GM12864 (cell line): Measurements from ENCODE around the gene SLC22A7.

ENCODE experiments used
- DNase-seq: peaks from one replicate; pipeline ENCODE4 v3.0.0-alpha.2; 2011; ENCODE audit warnings: low read depth
- H3K4me3 ChIP-seq: 2 replicates; pipeline ENCODE4 v1.5.1; 2011; ENCODE audit warnings: mild to moderate bottlenecking, low read depth, low read length, control low read depth
- TF ChIP-seq, protein P1 (sequence below): IDR thresholded peaks from 2 replicates; pipeline ENCODE4 v1.5.1; 2011; ENCODE audit warnings: low read depth, mild to moderate bottlenecking, moderate library complexity, low read length, control low read depth, inconsistent platforms; ENCODE audit errors: missing control alignments

SLC22A7 gene

DNA sequence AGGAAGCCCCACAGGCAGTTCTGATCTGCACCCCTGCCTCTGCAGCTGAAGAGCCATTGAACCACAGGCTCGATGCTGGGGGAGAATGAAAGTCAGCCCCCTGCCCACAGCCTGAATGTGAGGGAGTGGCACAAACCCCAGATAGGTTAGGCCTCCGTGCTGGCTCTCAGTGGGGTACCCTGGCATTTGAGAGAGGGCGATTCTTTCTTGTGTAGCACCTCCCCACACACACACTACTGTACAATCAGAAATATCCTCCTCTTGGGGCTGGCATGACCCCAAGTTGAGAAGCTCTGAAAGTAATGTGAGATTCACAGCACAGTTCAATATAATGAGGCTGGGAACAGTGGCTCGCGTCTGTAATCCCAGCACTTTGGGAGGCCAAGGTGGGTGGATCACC is 36.9 kb upstream of the SLC22A7 start:
- no peak for DNase-seq
- no peak overlapping the region for H3K4me3 ChIP-seq
- TF ChIP-seq, protein P1, sequence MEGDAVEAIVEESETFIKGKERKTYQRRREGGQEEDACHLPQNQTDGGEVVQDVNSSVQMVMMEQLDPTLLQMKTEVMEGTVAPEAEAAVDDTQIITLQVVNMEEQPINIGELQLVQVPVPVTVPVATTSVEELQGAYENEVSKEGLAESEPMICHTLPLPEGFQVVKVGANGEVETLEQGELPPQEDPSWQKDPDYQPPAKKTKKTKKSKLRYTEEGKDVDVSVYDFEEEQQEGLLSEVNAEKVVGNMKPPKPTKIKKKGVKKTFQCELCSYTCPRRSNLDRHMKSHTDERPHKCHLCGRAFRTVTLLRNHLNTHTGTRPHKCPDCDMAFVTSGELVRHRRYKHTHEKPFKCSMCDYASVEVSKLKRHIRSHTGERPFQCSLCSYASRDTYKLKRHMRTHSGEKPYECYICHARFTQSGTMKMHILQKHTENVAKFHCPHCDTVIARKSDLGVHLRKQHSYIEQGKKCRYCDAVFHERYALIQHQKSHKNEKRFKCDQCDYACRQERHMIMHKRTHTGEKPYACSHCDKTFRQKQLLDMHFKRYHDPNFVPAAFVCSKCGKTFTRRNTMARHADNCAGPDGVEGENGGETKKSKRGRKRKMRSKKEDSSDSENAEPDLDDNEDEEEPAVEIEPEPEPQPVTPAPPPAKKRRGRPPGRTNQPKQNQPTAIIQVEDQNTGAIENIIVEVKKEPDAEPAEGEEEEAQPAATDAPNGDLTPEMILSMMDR, result no peak

DNA sequence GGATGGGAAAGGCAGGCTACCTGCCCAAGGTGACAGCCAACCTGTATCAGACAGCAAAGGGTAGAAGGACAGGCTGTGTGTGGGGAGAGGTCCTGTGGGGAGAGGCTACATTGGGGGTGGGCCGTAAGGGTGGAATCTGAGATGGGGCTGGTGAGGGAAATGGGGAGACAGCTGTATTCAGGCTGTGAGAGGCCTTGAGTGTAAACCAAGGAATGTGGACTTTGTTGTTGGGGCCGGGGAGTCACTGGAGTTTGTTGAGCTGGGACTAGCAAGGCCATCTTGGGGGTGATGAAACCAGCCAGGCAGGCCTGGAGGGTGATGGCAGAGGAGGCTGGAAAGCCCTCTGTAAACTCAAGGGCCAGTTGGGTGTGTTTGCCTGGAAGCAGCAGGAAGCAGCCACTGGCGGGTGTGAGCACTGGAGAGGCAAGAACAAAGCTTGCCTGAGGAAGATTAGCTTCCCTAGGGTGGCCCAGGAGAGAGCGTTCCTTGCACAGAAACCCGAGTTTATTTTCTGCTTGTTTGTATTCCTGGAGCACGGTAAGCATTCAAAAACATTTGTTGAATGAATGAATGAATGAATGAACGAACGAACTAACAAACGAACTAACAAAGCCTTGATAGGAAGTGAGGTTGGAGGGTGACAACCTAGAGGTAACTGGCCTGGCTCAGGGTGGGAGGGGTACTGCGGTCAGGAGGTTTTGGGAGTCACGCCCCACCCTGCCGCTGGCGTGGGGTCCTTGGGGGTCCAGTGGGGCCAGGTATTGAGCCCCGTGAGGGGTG is 35.9 kb upstream of the SLC22A7 start:
- no peak overlapping the region for H3K4me3 ChIP-seq
- TF ChIP-seq, protein P1, result no peak
- DNase-seq, result no peak

DNA sequence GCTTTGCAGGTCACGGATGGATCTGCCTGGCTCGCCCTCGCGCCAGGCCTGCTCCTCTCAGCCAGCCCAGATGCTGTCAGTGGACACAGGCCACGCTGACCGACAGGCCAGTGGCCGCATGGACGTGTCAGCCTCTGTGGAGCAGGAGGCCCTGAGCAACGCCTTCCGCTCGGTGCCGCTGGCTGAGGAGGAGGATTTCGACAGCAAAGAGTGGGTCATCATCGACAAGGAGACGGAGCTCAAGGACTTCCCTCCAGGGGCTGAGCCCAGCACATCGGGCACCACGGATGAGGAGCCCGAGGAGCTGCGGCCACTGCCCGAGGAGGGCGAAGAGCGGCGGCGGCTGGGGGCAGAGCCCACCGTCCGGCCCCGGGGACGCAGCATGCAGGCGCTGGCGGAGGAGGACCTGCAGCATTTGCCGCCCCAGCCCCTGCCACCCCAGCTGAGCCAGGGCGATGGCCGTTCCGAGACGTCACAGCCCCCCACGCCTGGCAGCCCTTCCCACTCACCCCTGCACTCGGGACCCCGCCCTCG is 35.2 kb upstream of the SLC22A7 start:
- no peak for DNase-seq
- no peak overlapping the region for H3K4me3 ChIP-seq
- TF ChIP-seq, protein P1, result no peak

DNA sequence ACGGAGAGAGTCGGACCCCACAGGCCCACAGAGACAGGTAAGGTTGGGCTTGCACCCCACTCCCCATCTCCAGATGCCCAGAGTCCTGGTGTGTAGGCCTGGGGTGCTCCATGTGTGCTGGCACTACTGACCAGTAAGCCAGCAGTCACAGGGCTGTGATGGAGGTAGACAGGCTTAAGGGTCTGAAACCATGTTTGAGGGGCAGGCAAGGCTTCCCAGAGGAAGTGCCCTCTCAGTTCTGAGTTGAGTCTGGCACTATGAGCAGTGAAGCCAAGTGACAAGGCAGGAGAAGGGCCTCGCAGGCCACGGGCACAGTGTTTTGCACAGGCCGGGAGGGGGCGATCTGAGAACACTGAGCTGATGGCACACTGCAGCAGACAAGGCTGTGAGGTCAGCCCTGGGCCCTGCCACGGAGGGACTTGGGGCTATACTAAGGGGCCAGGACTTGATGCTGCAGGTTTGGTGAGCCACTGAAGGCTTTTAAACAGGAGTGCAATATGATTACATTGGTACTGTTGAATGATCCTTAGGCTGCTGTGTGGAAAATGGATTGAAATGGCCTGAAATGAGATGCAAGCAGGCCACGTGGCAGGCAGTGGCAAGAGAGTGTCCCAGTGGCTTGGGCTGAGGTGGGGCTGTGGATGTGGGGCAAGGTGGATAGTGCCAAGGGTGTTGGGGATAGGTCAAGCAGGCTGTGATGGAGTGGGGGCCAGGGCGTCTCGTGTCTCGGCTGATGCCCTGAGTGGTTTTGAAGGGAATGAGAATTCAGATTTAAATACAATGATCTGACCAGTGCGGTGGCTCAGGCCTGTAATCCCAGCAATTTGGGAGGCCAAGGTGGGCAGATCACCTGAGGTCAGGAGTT is 34.5 kb upstream of the SLC22A7 start:
- TF ChIP-seq, protein P1, result peak; percentile 91
- peak; percentile 38 for DNase-seq

DNA sequence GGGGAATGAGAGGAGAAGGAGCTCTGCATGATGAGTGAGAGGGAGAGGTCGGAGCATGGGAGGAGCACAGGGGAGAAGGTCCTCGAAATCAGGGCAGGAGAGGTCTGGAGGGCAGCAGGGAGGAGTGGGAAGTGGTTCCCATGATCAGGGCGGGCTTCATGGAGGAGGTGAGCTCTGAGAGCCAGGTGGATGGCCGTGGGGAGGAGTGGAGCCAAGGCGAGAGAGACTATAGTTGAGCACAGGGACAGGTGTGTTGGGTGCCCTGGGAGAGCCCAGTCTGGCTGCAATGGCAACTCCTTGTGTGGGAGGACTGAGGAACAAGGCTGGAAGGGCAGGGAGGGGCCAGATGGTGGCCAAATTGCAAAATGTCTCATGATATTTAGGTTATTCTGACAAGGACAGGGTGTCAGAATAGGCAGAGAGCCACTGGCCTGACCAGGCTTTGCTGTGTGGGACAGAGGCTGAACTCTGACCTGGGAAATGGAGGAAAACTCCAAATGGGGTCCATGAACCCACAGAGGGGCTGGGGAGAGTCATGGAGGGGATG is 33.4 kb upstream of the SLC22A7 start:
- DNase-seq, result no peak
- H3K4me3 ChIP-seq, result no peak overlapping the region
- TF ChIP-seq, protein P1, result no peak

More for the DNA sequence above, 34.5 kb upstream of the SLC22A7 start:
- H3K4me3 ChIP-seq, result no peak overlapping the region

GRCh38 chr6:43265564-43265963 is 32.5 kb upstream of the SLC22A7 start:
- TF ChIP-seq, protein P1, result no peak
- H3K4me3 ChIP-seq, result no peak overlapping the region
- no peak for DNase-seq
